GM12864 (cell line): ENCODE results near the gene CDH7.

Experiments
- DNase-seq: peaks from one replicate; pipeline ENCODE4 v3.0.0-alpha.2; 2011; ENCODE audit warnings: low read depth
- H3K4me3 ChIP-seq: 2 replicates; pipeline ENCODE4 v1.5.1; 2011; ENCODE audit warnings: mild to moderate bottlenecking, low read depth, low read length, control low read depth
- CTCF ChIP-seq: IDR thresholded peaks from 2 replicates; pipeline ENCODE4 v1.5.1; 2011; ENCODE audit warnings: low read depth, mild to moderate bottlenecking, moderate library complexity, low read length, control low read depth, inconsistent platforms; ENCODE audit errors: missing control alignments

CDH7 gene

GRCh38 chr18:65897292-65897691, 146.5 kb downstream of the CDH7 start:
- H3K4me3 ChIP-seq: no peak overlapping the region
- TF ChIP-seq CTCF: no peak
- no peak for DNase-seq

GRCh38 chr18:65901522-65901921, 150.7 kb downstream of the CDH7 start:
- DNase-seq: no peak
- TF ChIP-seq CTCF: no peak
- H3K4me3 ChIP-seq: no peak overlapping the region

GRCh38 chr18:65906621-65907034, 155.8 kb downstream of the CDH7 start:
- no peak for DNase-seq
- no peak overlapping the region for H3K4me3 ChIP-seq
- no peak for TF ChIP-seq CTCF

GRCh38 chr18:65907281-65907680, 156.5 kb downstream of the CDH7 start:
- no peak for DNase-seq
- H3K4me3 ChIP-seq: no peak overlapping the region
- TF ChIP-seq CTCF: no peak

- DNase-seq: no peak
- no peak for TF ChIP-seq CTCF
- H3K4me3 ChIP-seq: no peak overlapping the region
These were observed 168.2 kb downstream of the CDH7 start for GRCh38 chr18:65919018-65919417.

- TF ChIP-seq CTCF: no peak
- DNase-seq: no peak
- no peak overlapping the region for H3K4me3 ChIP-seq
These were observed 168.9 kb downstream of the CDH7 start for GRCh38 chr18:65919663-65920062.

DNA sequence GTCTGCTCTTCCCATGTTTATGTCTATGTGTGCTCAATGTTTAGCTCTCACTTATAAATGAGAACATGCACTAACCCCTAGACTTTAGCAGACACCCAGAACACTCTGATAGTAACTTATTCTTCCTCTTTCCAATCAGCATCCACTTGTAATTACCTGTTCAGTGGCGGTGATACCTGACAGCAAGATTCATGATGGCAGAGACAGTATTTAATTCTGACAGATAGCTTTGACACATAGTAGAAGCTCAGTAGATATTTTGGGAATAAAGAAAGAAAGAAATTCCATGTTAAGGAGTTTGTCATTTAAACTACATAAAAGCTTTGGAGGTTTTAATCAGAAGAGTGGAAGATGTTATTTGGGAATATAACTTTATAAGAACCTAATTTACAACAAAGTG, 171.3 kb downstream of the CDH7 start:
- DNase-seq: no peak
- no peak overlapping the region for H3K4me3 ChIP-seq
- no peak for TF ChIP-seq CTCF
